SK-N-MC (cell line): ENCODE data around the gene RAB11FIP3.

Experiments used
- EZH2 ChIP-seq: fragments of 200-600 bp; sonication (generic); IDR thresholded peaks from one replicate; pipeline ENCODE4 v1.6.1; 2017; ENCODE audit warnings: antibody characterized with exemption
- POLR2AphosphoS5 ChIP-seq: IDR thresholded peaks from 2 replicates; pipeline ENCODE4 v1.6.1; 2012; ENCODE audit warnings: mild to moderate bottlenecking, low read depth, low read length, borderline replicate concordance

- TF ChIP-seq POLR2AphosphoS5 (no peak), EZH2 (no peak)
These were observed 65.9 kb downstream of the RAB11FIP3 start for GRCh38 chr16:491220-491919.
